A549 (cell line): Measurements from ENCODE around the gene DIS3. TPM values are rescaled to one million over a fixed set of nuclear protein-coding genes. Genes with fewer than 3 reads are reported as not detected.
"Not testable (repeated sequence)": the region's sequence is repeated elsewhere in the genome, so short reads cannot be mapped to it uniquely, and the experiment has no call there.

ENCODE experiments used
- ATAC-seq, 2 experiments: fragments of 200-7000 bp in 1 of 2; fragments of >200 bp in 1 of 2; cut with Nextera tagmentation in 1 of 2; cut with Tn5 transposase in 1 of 2; 3 replicates each; pipeline versions ENCODE4 v1.8.0 to v1.9.1; 2018 to 2020; ENCODE audit warnings: mild to moderate bottlenecking in 1 of 2, moderate library complexity in 1 of 2
- CTCF ChIA-PET: fragments of 300-600 bp; sonication (Branson Sonifier 250); formaldehyde crosslinking; extraction: SDS; loops from one replicate; lab custom pipeline; 2021; ENCODE audit warnings: antibody characterized with exemption, inconsistent platforms; lab: Yijun Ruan, JAX
- POLR2A ChIA-PET: fragments of 350-600 bp; formaldehyde crosslinking; extraction: SDS; loops from one replicate; lab custom pipeline; 2021; ENCODE audit warnings: antibody characterized with exemption, inconsistent platforms; lab: Yijun Ruan, JAX
- DNase-seq, 2 experiments: peaks; one replicate each; pipeline versions ENCODE4 v3.0.0 to v3.0.0-alpha.2; 2011 to 2016; ENCODE audit warnings: low read depth in 1 of 2, low spot score in 1 of 2
- FAIRE-seq: peaks from 2 replicates; lab custom pipeline; 2011; peaks lifted over from hg19 to GRCh38; lab: Jason Lieb, UNC
- H3K27ac ChIP-seq, 2 experiments: fragments of >200 bp; sonication (Bioruptor Twin); formaldehyde crosslinking; 3 replicates each; pipeline ENCODE4 v1.5.1; 2016 to 2017
- H3K4me1 ChIP-seq: fragments of >200 bp; sonication (Bioruptor Twin); formaldehyde crosslinking; 3 replicates; pipeline ENCODE4 v1.6.1; 2016
- H3K4me2 ChIP-seq: fragments of >200 bp; sonication (Bioruptor Twin); formaldehyde crosslinking; 3 replicates; pipeline ENCODE4 v1.6.1; 2016
- H3K4me3 ChIP-seq: fragments of >200 bp; sonication (Bioruptor Twin); formaldehyde crosslinking; 3 replicates; pipeline ENCODE4 v1.5.1; 2016
- H3K9me3 ChIP-seq: fragments of >200 bp; sonication (Bioruptor Twin); formaldehyde crosslinking; 3 replicates; pipeline ENCODE4 v1.6.1; 2016
- EHF ChIP-seq: fragments of 250-450 bp; sonication (Bioruptor Pico); IDR thresholded peaks from 2 replicates; pipeline ENCODE4 v1.5.0; 2020; ENCODE audit warnings: mild to moderate bottlenecking
- HDAC2 ChIP-seq: fragments of 200-600 bp; sonication (generic); IDR thresholded peaks from 2 replicates; pipeline ENCODE4 v1.6.1; 2016
- NR3C1 ChIP-seq: fragments of >200 bp; sonication (Bioruptor Twin); formaldehyde crosslinking; IDR thresholded peaks from 3 replicates; pipeline ENCODE4 v1.6.1; 2017
- SREBF2 ChIP-seq: fragments of 450-650 bp; IDR thresholded peaks from 2 replicates; pipeline ENCODE4 v1.6.1; 2014; ENCODE audit warnings: mild to moderate bottlenecking, moderate library complexity
- WGBS: methylation state at CpG from one replicate; pipeline ENCODE4 v1.1.6; 2017; ENCODE audit errors: missing lambda C conversion rate; 5-methylcytosine and 5-hydroxymethylcytosine counted together
- polyA plus RNA-seq, 4 experiments: library from polyadenylated mRNA; depleted of rRNA in 3 of 4; stranded (reverse); fragments of >200 nt; fragmentation: RNase III in 1 of 4; extraction: RNeasy Plus Mini Kit Qiagen cat#74134 plus additional on column Dnase treatment in 1 of 4; gene quantifications; 2 replicates in 3 of 4; 3 replicates in 1 of 4; pipeline ENCODE4 v1.2.3, GENCODE V29; 2011 to 2017
- small RNA-seq, 6 experiments: library from RNA; depleted of rRNA; stranded (forward); fragments of <200 nt; gene quantifications; one replicate each; pipeline ENCODE3, GENCODE V24; 2012
- TF ChIP-seq, protein P1 (sequence below): IDR thresholded peaks from 2 replicates; pipeline ENCODE4 v1.6.1; 2012

The DIS3 gene
- polyA plus RNA-seq, 2 of the 4 experiments (the other 2 are of a cell fraction), result 17.6 to 32.8 TPM

DNA sequence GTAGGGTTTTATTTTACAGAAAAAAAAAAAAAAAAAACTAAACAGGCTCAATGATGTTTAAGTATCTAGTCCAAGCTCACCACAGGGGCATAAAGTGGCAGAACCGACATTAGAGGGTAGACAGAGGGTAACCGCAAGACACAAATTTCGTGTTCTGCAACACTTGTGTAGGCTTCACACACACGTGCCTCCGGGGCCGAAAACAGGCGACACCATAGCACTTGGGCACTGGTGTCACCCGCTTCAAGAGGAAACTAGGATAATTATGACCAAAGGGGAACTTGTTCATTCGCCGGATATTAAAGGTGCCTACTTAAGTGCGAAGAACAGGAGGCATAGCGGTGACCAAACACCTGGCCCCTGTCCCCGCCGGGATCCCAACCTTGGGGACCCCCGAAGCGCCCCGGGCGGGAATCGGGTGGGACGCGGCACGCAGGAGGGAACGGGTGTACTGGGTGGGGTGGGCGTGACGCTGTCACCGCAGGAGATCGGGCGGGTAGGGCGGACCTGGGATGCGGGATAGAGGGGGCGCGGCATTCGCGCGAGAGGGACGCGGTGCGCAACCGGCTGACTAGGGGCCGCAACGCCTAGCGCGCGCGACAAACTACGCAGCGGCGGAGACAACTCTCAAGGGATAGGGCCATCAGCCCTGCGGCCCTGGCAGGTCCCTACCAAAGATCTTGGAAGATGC, 54.8 kb downstream of the DIS3 start:
- DNase-seq, result peak; percentile 7 to 15
- Histone ChIP-seq H3K27ac (peak overlapping the region; percentile 80 to 95), H3K4me3 (peak overlapping the region; percentile 77), H3K4me2 (peak overlapping the region; percentile 94)
- ChIA-PET CTCF (interaction anchor here (1.2 kb wide), 1 partner anchor 85 kb away, joined by 3 read pairs; no protein-coding TSS in a partner anchor), POLR2A (no interaction called here)
- FAIRE-seq, result no peak
- no peak for TF ChIP-seq HDAC2
- TF ChIP-seq EHF (CRISPR knock-in tag), result no peak
- TF ChIP-seq SREBF2, result no peak
- TF ChIP-seq, protein P1, sequence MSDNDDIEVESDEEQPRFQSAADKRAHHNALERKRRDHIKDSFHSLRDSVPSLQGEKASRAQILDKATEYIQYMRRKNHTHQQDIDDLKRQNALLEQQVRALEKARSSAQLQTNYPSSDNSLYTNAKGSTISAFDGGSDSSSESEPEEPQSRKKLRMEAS, result 0 out of 2 replicates have a peak, but pooled peaks have one; percentile 26
- TF ChIP-seq, all 56 proteins: peak for 1
- Histone ChIP-seq H3K4me1 (peaks cover 15% of the 10 kb centered on the region; the same call in 2 of the 3 replicates), H3K9me3 (no peaks in the 10 kb centered on the region)
- peak; percentile 65 to 78 for ATAC-seq
- WGBS, result 2% methylated on average over 24 of the region's 49 CpGs

DNA sequence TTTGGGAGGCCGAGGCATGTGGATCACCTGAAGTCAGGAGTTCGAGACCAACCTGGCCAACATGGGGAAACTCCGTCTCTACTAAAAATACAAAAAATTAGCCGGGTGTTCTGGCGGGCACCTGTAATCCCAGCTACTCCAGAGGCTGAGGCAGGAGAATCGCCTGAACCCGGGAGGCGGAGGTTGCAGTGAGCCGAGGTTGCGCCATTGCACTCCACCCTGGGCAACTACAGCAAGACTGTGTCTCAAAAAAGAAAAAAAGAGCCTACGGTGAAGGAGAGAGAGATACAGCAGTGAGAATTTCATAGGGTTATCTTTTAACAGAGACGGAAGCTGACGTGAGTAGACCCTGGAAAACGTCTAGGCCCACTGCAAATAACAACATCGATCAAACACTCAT, 55.5 kb downstream of the DIS3 start:
- ATAC-seq, POLR2A ChIA-PET, H3K9me3 ChIP-seq, FAIRE-seq, DNase-seq: not testable (repeated sequence)
- WGBS, result 66% methylated on average over 15 of the region's 15 CpGs
- CTCF ChIA-PET, result interaction anchor here (1.2 kb wide), 1 partner anchor 85 kb away, joined by 3 read pairs; no protein-coding TSS in a partner anchor
- Histone ChIP-seq H3K27ac (peak overlapping the region in 1 of 2 experiments; percentile 95; a peak in 1 of 6 replicates), H3K4me3 (peak overlapping the region; percentile 77), H3K4me2 (peak overlapping the region; percentile 94), H3K4me1 (peaks cover 15% of the 10 kb centered on the region; the same call in 2 of the 3 replicates)

DNA sequence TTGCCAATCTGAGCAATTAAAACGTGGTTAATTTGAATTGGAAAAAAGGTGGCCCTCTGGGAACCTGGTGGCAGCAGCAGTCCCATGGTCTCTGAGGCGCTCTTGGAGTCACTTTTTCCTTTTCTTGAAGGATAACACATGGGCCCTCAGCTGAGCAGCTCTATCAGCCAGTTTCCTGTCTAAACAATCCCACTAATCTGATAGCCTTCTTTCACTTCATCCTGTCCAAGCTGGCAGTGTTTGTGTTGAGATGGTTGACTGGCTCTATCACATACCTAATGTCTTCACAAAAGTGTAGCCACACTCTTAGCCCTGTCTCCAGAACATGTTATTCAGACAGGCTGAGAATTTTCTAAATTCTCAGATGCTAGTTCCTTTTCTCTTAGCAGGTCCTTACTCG, 64.9 kb downstream of the DIS3 start:
- ATAC-seq, result no peak
- ChIA-PET POLR2A (no interaction called here), CTCF (no interaction called here)
- Histone ChIP-seq H3K4me3 (no peak overlapping the region), H3K4me2 (no peak overlapping the region), H3K4me1 (no peaks in the 10 kb centered on the region), H3K9me3 (no peaks in the 10 kb centered on the region), H3K27ac (no peak overlapping the region)
- 63% methylated on average over 3 of the region's 3 CpGs for WGBS
- TF ChIP-seq NR3C1, result no peak
- no peak for DNase-seq
- FAIRE-seq, result no peak

Small RNAs within 50 kb of the gene (small RNA-seq; reads per million reads assigned to genes)
- 0 to 0.86 (median 0) reads per million in 6 experiments for gene RNU6-80P

Other genes with a start within 250 kb of the DIS3 start
- 9.3 and 17.8 TPM in 2 replicates for gene MZT1, start 54.3 kb downstream of the DIS3 start, polyA plus RNA-seq (2011; rRNA removed)
- gene MZT1, start 54.3 kb downstream of the DIS3 start, polyA plus RNA-seq (2017; fragmentation: RNase III; extraction: RNeasy Plus Mini Kit Qiagen cat#74134 plus additional on column Dnase treatment), result 15.8 to 19.5 TPM (median 18.1 TPM) in 3 replicates
- 7.1 and 9.9 TPM in 2 replicates for gene BORA, start 54.0 kb downstream of the DIS3 start, polyA plus RNA-seq (2011; rRNA removed)
- 8.4 to 10.1 TPM (median 9.1 TPM) in 3 replicates for gene BORA, start 54.0 kb downstream of the DIS3 start, polyA plus RNA-seq (2017; fragmentation: RNase III; extraction: RNeasy Plus Mini Kit Qiagen cat#74134 plus additional on column Dnase treatment)
- 6.7 and 10.6 TPM in 2 replicates for gene PIBF1, start 233 bp upstream of the DIS3 start, polyA plus RNA-seq (2011; rRNA removed)
- gene PIBF1, start 233 bp upstream of the DIS3 start, polyA plus RNA-seq (2017; fragmentation: RNase III; extraction: RNeasy Plus Mini Kit Qiagen cat#74134 plus additional on column Dnase treatment), result 5.0 to 5.9 TPM (median 5.2 TPM) in 3 replicates